HG03135 (cell line): ENCODE results near the gene CHPF.

ENCODE experiments used
- ATAC-seq: cut with Tn5 transposase; IDR thresholded peaks from one replicate; pipeline ENCODE4 v1.9.1; 2021; ENCODE audit warnings: mild to moderate bottlenecking, moderate library complexity; ENCODE audit not compliant: unreplicated experiment

CHPF gene

DNA sequence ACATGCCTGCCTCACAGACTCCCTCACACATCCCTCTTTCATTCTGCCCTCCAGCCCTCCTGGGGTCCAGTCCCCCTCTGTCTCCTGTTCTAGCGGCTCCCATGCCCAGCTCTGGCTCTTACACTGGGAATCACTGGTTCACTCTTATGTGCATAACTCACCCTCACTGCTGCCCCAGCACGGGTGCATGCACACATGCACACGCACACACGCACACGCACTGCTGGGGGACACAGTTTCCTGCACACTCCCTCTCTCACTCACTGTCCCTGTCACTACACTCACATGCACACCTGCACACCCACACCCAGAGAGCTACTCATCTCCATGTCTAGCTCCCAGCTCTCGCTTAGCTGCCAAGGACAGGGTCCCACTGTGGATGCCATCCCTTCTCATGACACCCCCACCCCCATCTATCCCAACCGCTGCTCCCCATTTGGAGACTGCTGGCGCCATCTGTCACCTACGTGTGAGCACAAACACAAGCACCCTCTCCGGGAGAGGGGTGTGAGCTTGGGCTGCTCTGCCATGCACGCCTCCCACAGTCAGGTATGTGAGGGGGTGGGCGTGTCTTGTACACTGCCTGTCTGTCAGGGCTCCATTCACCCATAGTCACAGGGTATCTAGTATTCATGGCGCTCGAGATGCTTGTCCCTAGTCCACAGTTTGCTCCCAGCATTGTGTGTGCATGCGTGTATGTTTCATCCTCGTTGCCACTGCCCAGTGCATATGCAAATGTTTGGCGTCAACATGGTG lies 27.6 kb downstream of the CHPF start:
- no peak for ATAC-seq

DNA sequence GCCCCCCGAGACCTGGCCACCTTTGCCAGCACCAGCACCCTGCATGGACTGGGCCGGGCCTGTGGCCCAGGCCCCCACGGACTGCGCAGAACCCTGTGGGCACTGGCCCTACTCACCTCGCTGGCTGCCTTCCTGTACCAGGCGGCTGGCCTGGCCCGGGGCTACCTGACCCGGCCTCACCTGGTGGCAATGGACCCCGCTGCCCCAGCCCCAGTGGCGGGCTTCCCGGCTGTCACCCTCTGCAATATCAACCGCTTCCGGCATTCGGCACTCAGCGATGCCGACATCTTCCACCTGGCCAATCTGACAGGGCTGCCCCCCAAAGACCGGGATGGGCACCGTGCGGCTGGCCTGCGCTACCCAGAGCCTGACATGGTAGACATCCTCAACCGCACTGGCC lies 28.8 kb downstream of the CHPF start:
- no peak for ATAC-seq

GRCh38 chr2:219514196-219514761 lies 29.3 kb downstream of the CHPF start, which contains the start of gene ASIC4:
Gene ASIC4, plus strand, starts transcription at chr2:219514482. Its CDS starts 243 bp downstream, at chr2:219514725.
- ATAC-seq: no peak

DNA sequence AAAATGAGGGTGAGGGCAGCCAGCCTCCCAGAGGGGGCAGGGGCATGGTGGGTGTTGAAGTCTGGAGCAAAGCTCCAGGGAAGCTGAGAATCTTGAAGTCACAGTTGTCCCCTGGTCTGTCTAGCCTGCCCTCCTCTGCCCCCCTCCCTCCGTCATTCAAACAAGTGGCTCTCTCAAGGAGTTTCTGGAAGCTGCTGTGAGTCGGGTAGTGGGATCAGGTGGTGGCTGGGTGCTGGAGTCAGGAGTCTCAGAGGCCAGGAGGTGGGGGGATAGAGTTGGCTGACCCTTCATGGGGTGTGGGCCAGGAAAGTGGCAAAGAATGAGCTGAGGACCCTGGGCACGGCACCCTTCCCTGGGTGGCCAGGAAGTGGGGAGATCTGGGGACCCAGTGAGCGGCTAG lies 29.8 kb downstream of the CHPF start:
- no peak for ATAC-seq

- ATAC-seq: no peak
Measured at GRCh38 chr2:219512524-219513216, 30.9 kb downstream of the CHPF start.

DNA sequence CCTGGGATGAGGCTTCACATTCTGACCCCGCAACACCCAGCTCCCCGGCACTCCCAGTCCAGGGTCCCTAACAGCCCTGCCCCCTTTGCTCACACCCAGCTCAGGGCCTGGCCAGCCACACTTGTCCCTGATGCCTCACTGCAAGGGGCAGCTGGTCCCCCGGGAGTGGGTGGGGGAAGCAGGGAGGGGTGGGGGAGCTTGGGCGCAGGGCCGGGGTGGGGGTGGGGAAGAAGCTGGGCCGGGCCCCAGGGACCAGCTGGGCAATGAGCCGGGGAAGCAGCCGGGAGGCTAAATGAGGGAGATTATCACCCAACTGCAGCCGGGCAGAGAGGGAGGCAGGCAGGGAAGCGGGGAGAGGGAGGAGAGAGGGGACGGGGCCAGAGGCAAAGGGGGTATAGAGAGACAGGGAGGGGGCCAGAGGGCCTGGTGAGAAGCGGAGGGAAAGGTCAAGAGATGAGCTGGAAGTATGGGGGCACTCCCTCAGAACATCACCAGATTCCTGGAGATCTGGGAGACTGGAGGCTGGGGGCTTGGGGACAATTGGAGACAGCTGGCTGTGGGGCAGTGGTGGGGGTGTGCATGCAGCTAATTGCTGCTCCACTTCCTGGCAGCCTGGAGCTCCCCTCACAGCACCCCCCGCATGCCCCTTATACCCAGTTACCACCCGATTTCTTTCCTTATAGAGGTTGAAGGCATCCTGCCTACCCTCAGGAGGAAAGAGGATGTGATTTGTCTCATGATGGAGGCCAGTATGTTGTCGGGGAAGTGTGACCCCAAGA lies 31.9 kb downstream of the CHPF start:
- ATAC-seq: no peak

DNA sequence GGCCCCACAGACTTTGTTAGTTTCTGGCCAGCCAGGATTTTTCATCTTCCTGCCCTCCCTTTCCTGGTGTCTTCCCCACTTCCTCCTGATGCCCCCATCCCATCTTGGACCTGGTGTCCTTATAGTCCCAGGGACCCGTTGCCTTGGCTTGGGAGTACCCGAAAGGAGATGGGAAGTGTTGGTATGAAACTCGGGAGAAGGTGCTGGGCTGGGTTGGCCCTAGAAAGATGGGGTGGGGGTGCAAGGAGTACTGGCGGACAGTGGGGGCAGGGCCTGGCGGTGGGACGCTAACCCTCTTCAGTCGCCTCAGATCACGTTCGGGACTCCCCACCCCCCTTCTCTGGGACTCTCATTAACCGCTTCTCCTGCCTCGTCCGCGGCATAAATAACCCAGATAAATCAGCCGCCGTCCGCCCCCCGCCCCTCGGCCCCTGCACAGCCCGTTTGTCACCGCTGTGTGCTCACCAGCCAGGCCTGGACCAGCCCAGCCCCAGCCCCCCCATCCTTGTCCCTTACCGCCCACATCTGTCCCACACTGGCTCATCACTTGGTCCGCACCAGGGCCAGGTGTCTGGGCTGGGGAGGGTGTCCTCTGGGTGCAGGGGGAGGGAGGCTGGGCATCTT lies 33.0 kb downstream of the CHPF start:
- ATAC-seq: no peak

DNA sequence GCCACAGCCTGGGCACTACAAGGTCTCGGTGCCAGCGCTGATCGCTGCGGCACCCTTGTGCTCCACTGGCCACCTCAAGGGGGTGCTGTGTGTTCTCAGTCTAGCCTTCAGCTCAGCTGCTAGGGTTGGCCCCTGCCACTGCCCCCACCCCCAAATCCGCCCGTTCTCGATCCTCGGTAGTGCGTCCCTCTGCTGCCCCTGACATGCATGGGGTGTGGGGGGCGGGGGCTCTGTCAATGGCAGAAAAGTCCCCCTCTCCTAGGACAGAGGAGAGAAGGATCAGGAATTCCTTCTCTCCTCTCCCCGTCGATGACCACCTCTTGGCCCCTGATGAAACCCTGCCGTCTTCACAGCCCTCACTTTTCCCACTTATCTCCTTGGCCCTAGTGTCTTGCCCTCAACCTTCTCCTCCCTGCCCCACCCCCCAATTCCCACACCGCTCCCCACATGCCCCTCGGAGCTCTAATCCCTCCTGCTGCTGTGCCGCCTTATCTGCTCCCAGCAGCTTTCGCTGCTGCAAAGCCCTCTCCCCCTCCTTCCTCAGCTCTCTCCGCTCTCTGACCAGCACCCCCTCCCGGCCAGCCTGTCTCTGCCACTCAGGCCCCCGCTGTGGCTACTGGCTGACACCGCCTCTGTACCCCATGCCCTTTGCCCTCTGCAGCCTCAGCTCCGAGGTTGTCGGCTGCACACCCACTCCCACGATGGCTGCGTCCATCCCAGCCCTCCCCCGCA lies 33.7 kb downstream of the CHPF start:
- no peak for ATAC-seq

DNA sequence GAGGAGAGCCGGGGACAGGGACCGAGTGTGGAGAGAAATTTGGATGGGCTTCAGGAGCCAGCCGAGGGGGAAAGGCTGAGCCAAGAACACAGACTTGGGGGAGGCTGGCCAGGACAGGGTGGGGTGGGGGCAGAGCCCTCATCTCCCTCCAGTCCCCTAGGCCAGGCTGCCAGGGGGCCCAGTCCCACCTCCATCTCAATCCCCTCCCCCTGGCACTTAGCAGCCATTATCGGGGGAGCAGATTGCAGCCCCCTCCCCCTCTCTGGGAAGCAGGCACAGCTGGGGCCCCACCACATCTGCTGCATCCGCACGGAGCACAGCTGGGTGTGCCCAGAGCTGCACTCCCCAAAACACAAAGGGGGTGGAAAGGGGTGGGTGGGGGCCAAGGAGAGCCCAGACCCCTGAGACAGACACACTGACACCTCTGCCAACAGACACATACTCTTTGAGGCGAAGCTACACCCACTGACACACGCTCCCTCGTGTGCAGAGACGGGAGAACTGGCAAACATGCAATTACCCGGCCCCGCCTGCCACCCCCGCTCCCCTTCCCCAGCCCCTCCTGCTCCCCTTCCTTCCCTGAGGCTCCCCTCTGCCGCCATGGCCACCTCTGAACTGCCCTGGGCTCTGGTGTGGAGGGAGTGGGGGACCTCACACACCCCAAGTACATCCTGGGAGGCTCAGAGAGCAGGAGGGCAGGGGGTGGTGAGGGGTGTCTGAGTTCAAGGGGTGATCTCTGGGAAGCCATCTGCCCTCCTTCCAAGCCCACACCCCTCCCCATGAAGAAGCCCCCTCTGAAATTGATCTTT lies 34.4 kb downstream of the CHPF start:
- ATAC-seq: no peak

DNA sequence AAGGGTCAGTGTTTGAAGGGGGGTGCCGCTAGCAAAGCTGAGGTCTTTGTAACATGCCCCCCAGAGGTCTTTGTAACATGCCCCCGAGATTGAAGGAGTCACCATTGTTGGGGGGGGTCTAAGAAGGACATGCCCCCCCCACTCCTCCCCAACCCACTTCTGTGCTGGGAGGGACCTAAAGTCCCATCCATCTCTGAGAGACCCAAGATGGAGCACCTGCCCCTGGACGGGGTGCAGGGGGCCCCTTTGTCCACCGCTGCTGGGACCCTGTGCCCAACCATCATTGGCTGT lies 35.2 kb downstream of the CHPF start:
- ATAC-seq: no peak

GRCh38 chr2:219507581-219508443 lies 35.8 kb downstream of the CHPF start:
- no peak for ATAC-seq

- ATAC-seq: no peak
Measured at GRCh38 chr2:219506802-219507526, 36.6 kb downstream of the CHPF start.

GRCh38 chr2:219506153-219506801 lies 37.3 kb downstream of the CHPF start:
- no peak for ATAC-seq

- no peak for ATAC-seq
Measured at GRCh38 chr2:219505585-219505984, 38.0 kb downstream of the CHPF start.

DNA sequence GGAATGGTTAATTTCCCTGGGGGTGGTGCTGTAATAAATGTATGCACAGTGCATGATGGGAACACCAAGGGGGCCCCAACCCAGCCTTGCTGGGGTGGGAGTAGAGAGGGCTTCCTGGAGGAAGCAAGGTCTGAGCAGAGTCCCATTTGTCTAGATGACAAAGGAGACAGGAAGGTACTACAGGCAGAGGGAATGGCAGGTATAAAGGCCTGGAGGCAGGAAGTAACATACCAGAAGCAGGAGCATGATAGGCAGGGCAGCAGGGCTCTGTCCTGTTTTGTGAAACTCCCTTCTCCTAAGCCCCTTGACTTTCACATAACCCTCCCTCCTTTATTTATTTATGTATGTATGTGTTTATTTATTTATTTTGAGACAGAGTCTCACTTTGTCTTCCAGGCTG lies 41.0 kb downstream of the CHPF start:
- no peak for ATAC-seq

- ATAC-seq: no peak
Measured at GRCh38 chr2:219501849-219502248, 41.8 kb downstream of the CHPF start.

- no peak for ATAC-seq
Measured at GRCh38 chr2:219500135-219500534, 43.5 kb downstream of the CHPF start.

DNA sequence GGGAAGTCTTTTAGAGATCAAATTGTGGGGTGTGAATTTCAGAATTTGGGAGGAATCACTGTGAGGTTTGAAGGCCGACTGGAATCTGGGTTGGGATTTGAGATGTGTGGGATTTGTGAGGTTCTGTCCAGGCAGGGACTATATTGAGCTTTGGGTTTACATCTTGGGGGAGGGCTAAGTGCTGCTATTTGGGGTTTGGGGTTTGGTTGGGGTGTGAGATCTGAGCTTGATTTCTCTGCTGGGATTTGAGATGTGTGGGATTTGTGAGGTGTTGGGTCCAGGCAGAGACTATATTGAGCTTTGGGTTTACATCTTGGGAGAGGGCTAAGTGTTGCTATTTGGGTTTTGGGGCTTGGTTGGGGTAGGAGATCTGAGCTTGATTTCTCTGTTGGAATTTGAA lies 44.1 kb downstream of the CHPF start:
- no peak for ATAC-seq
